ENCODE data around the gene SH2D1B. TPM values are rescaled to one million over a fixed set of nuclear protein-coding genes. Genes with fewer than 3 reads are reported as not detected.

The SH2D1B gene
- total and polyA plus RNA-seq, 2 experiments from 2014 or later, result not detected

DNA sequence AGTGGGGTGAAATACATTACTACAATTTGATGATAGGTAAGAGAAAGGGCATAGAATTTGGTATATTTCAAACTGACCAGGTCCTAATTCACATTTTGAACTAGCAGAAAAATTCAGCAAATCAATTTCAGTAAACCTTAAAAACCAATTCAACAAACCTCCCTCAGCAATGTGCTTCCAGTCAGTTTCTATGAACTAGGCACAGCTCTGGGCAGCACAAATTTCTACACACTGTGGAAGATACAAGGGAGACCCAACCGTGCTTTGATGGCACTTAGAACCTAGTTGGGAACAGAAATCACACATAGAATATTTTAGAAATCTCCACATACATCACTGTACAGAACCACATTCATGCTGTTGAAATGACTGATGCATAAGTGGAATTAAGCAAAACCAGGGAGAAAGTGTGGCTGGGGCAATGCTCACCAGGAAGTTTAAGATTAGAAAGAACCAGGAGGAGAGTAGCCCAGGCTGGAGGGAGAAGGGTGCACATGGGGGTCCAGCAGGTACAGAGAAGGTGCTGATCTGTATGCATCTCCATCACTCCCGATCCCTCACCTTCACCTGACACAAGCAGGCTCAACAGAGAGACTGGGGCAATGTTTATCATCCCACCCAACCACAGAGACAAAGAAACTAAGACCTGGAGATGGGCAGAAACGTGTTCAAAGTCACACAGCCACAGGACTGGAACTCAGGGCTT lies 15.6 kb downstream of the SH2D1B start:
- Histone ChIP-seq H3K9me3 (ENCODE audit: low read depth) (no peaks in the 10 kb centered on the region), H3K9me2 (replicated peaks; ENCODE audit: insufficient read depth) (no peaks in the 10 kb centered on the region), H4K20me1 (ENCODE audit: insufficient read depth, poor library complexity, severe bottlenecking) (no peaks in the 10 kb centered on the region), H3K4me3 (no peak overlapping the region), H3K27ac (no peak overlapping the region), H3K79me2 (no peaks in the 10 kb centered on the region), H3K4me2 (no peak overlapping the region), H3K27me3 (no peaks in the 10 kb centered on the region), H3K4me1 (ENCODE audit: insufficient read depth) (no peaks in the 10 kb centered on the region), H2AFZ (no peak overlapping the region), H3K36me3 (replicated peaks; ENCODE audit: insufficient read depth, low read depth) (no peaks in the 10 kb centered on the region)
- no peak for TF ChIP-seq EZH2 (IDR thresholded peaks at IDR 0.05; ENCODE audit: borderline replicate concordance)
- TF ChIP-seq EZH2phosphoT487 (IDR thresholded peaks at IDR 0.05; ENCODE audit: low read depth, severe bottlenecking, unreplicated experiment), result no peak
- no peak for TF ChIP-seq CTCF (IDR thresholded peaks at IDR 0.05; ENCODE audit: poor library complexity)
- WGBS (ENCODE audit: low lambda C conversion rate, missing lambda C conversion rate), result 91% methylated on average over 3 of the region's 3 CpGs
- DNase-seq (ENCODE audit: low spot score), result no peak

- Histone ChIP-seq H3K4me2 (peak overlapping the region; percentile 43), H3K9me2 (replicated peaks; ENCODE audit: insufficient read depth) (no peaks in the 10 kb centered on the region), H3K4me3 (no peak overlapping the region), H2AFZ (peak overlapping the region; percentile 9), H3K9me3 (ENCODE audit: low read depth) (no peaks in the 10 kb centered on the region), H4K20me1 (ENCODE audit: insufficient read depth, poor library complexity, severe bottlenecking) (no peaks in the 10 kb centered on the region), H3K79me2 (no peaks in the 10 kb centered on the region), H3K36me3 (replicated peaks; ENCODE audit: insufficient read depth, low read depth) (no peaks in the 10 kb centered on the region), H3K4me1 (ENCODE audit: insufficient read depth) (peaks cover 15% of the 10 kb centered on the region), H3K27me3 (no peaks in the 10 kb centered on the region), H3K27ac (peak overlapping the region; percentile 3)
- 18% methylated on average over 4 of the region's 4 CpGs for WGBS (ENCODE audit: low lambda C conversion rate, missing lambda C conversion rate)
- no peak for TF ChIP-seq EZH2 (IDR thresholded peaks at IDR 0.05; ENCODE audit: borderline replicate concordance)
- no peak for TF ChIP-seq EZH2phosphoT487 (IDR thresholded peaks at IDR 0.05; ENCODE audit: low read depth, severe bottlenecking, unreplicated experiment)
- peak; percentile 81 for TF ChIP-seq CTCF (IDR thresholded peaks at IDR 0.05; ENCODE audit: poor library complexity)
- DNase-seq (ENCODE audit: low spot score), result peak; percentile 61
Observed at GRCh38 chr1:162391790-162392563, 20.0 kb downstream of the SH2D1B start.

- TF ChIP-seq CTCF (IDR thresholded peaks at IDR 0.05; ENCODE audit: poor library complexity) (no peak), EZH2phosphoT487 (IDR thresholded peaks at IDR 0.05; ENCODE audit: low read depth, severe bottlenecking, unreplicated experiment) (no peak), EZH2 (IDR thresholded peaks at IDR 0.05; ENCODE audit: borderline replicate concordance) (no peak)
- Histone ChIP-seq H4K20me1 (ENCODE audit: insufficient read depth, poor library complexity, severe bottlenecking) (no peaks in the 10 kb centered on the region), H3K9me2 (replicated peaks; ENCODE audit: insufficient read depth) (no peaks in the 10 kb centered on the region), H3K4me2 (no peak overlapping the region), H3K79me2 (no peaks in the 10 kb centered on the region), H3K27me3 (no peaks in the 10 kb centered on the region), H2AFZ (no peak overlapping the region), H3K36me3 (replicated peaks; ENCODE audit: insufficient read depth, low read depth) (no peaks in the 10 kb centered on the region), H3K4me1 (ENCODE audit: insufficient read depth) (peaks cover 15% of the 10 kb centered on the region), H3K9me3 (ENCODE audit: low read depth) (no peaks in the 10 kb centered on the region), H3K27ac (no peak overlapping the region), H3K4me3 (no peak overlapping the region)
- no peak for DNase-seq (ENCODE audit: low spot score)
- 86% methylated on average over 15 of the region's 15 CpGs for WGBS (ENCODE audit: low lambda C conversion rate, missing lambda C conversion rate)
Observed at GRCh38 chr1:162390396-162391185, 21.3 kb downstream of the SH2D1B start.

All from hepatocyte (in vitro differentiated cells).